ENCODE results near the gene MAN2B2. TPM values are rescaled to one million over a fixed set of nuclear protein-coding genes. Genes with fewer than 3 reads are reported as not detected.

The MAN2B2 gene
- total RNA-seq, 4 donors from 2014 or later = 14.1 to 33.7 (median 27.0) TPM

- intact Hi-C loops (cut with DNase I; ENCODE audit: low total_unique reads) = loop anchor here (10.0 kb wide), 1 partner anchor 312 kb away; no protein-coding TSS in a partner anchor
- WGBS, 2 donors = 76 to 78% methylated on average over 5 of the region's 5 CpGs
- no peak for DNase-seq (ENCODE audit: low spot score in 2 of 2)
- H3K4me3 ChIP-seq (ENCODE audit: low read depth, poor library complexity, severe bottlenecking) = no peak overlapping the region
- TF ChIP-seq CTCF (IDR thresholded peaks at IDR 0.05) = no peak
- TF ChIP-seq POLR2A (IDR thresholded peaks at IDR 0.05) = no peak
Measured at GRCh38 chr4:6557185-6557584, 17.8 kb upstream of the MAN2B2 start.

DNA sequence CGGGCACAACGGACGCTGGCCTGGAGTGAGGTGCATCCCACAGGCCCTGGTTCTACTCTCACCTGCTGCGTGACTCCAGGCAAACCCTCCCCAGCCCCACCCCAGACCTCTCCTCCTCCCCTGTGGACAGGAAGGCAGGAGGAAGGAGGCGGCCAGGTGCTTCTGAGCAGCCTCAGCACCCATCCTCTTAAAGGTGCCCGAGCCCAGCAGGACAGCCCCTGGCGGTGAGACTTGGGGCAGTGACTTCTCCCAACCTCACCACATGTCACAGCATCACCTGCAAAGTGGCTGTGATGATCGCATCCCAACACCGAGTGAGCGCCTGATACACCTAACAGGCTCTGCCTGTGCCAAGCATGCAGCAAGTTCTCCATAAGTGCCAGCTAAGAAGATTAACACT lies 17.1 kb upstream of the MAN2B2 start:
- TF ChIP-seq CTCF (IDR thresholded peaks at IDR 0.05) = no peak
- no peak for TF ChIP-seq POLR2A (IDR thresholded peaks at IDR 0.05)
- WGBS, 2 donors = 73 to 76% methylated on average over 6 to 10 of the region's 10 CpGs
- H3K4me3 ChIP-seq (ENCODE audit: low read depth, poor library complexity, severe bottlenecking) = no peak overlapping the region
- peak in 1 of 2 donors; percentile 71 for DNase-seq (ENCODE audit: low spot score in 2 of 2)
- intact Hi-C loops (cut with DNase I; ENCODE audit: low total_unique reads) = loop anchor here (10.0 kb wide), 1 partner anchor 313 kb away; no protein-coding TSS in a partner anchor

- 65 to 74% methylated on average over 10 of the region's 10 CpGs for WGBS, 2 donors
- intact Hi-C loops (cut with DNase I; ENCODE audit: low total_unique reads) = no loop called here
- no peak for DNase-seq (ENCODE audit: low spot score in 2 of 2)
- TF ChIP-seq CTCF (IDR thresholded peaks at IDR 0.05) (no peak), POLR2A (IDR thresholded peaks at IDR 0.05) (no peak)
- no peak overlapping the region for H3K4me3 ChIP-seq (ENCODE audit: low read depth, poor library complexity, severe bottlenecking)
Measured at GRCh38 chr4:6560416-6561172, 14.4 kb upstream of the MAN2B2 start.

GRCh38 chr4:6561173-6561516 lies 13.8 kb upstream of the MAN2B2 start:
- intact Hi-C loops (cut with DNase I; ENCODE audit: low total_unique reads) = no loop called here
- 31% methylated on average over 6 of the region's 6 CpGs for WGBS, 2 donors
- H3K4me3 ChIP-seq (ENCODE audit: low read depth, poor library complexity, severe bottlenecking) = no peak overlapping the region
- DNase-seq (ENCODE audit: low spot score in 2 of 2) = no peak
- TF ChIP-seq POLR2A (IDR thresholded peaks at IDR 0.05) (no peak), CTCF (IDR thresholded peaks at IDR 0.05) (no peak)

- no peak overlapping the region for H3K4me3 ChIP-seq (ENCODE audit: low read depth, poor library complexity, severe bottlenecking)
- no peak for DNase-seq (ENCODE audit: low spot score in 2 of 2)
- intact Hi-C loops (cut with DNase I; ENCODE audit: low total_unique reads) = no loop called here
- 39 to 56% methylated on average over 16 of the region's 16 CpGs for whole genome bisulfite sequencing, 2 donors
- TF ChIP-seq CTCF (IDR thresholded peaks at IDR 0.05) (no peak), POLR2A (IDR thresholded peaks at IDR 0.05) (no peak)
Measured at GRCh38 chr4:6561706-6562371, 13.2 kb upstream of the MAN2B2 start.

All from lower leg skin (tissue), 4 donors.